ENCODE data around the gene DEFB131A. TPM values are rescaled to one million over a fixed set of nuclear protein-coding genes. Genes with fewer than 3 reads are reported as not detected.
A peak's percentile ranks its signal among the peaks of the same experiment; 100 is the strongest.
"Not testable (repeated sequence)": the region's sequence is repeated elsewhere in the genome, so short reads cannot be mapped to it uniquely, and the experiment has no call there.

DEFB131A gene, protein sequence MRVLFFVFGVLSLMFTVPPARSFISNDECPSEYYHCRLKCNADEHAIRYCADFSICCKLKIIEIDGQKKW
- total RNA-seq: not detected
- not detected for polyA plus RNA-seq
- long read RNA-seq, donor 1: 0 reads
- long read RNA-seq, donor 2: 0 reads
- long read RNA-seq, donor 3: 0 reads
- long read RNA-seq, donor 4: 0 reads

- whole genome bisulfite sequencing: 53% methylated on average over 3 of the region's 3 CpGs
- intact Hi-C loops (cut with DNase I); H3K27ac ChIP-seq (ENCODE audit: low read length): not testable (repeated sequence)
These were observed at the start of gene DEFB131A for GRCh38 chr4:9444114-9444513. Gene DEFB131A (plus strand): TSS chr4:9444414. CDS start chr4:9444534, 120 bp downstream.

DNA sequence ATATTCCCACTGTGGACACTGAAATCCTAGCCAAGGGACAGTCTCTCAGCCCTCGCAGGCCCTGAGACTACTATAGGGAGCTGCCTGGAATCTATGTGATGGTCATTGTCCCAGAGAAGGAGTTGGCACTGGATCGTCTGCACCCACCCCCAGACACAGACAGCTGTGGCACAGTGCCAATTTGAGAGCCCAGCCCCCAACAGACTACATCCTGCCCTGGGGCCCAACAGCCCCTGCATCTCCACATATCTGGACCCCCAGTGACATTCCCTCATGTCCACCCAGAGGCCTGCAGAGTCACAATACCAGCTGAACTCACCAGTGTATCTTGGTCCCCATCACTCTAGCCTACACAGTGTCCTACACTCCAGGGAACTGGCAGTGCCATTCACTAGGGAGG lies 38.4 kb upstream of the DEFB131A start:
- DNase-seq: peak in 2 of 3 donors; percentile 25 to 40
- H3K4me3 ChIP-seq (ENCODE audit: low read length); H3K27ac ChIP-seq (ENCODE audit: low read length); H3K27me3 ChIP-seq (ENCODE audit: control insufficient read depth, insufficient read depth); intact Hi-C loops (cut with DNase I); ATAC-seq; H3K4me1 ChIP-seq (ENCODE audit: control insufficient read depth, insufficient read depth, low read length); H3K9me3 ChIP-seq (ENCODE audit: control insufficient read depth, low read length): not testable (repeated sequence)
- WGBS: 56% methylated on average over 2 of the region's 2 CpGs

More at GRCh38 chr4:9444114-9444513, at the start of gene DEFB131A:
- not testable (repeated sequence) for ATAC-seq; H3K9me3 ChIP-seq (ENCODE audit: control insufficient read depth, low read length); H3K4me3 ChIP-seq (ENCODE audit: low read length); H3K27me3 ChIP-seq (ENCODE audit: control insufficient read depth, insufficient read depth); DNase-seq; H3K4me1 ChIP-seq (ENCODE audit: control insufficient read depth, insufficient read depth, low read length)

GRCh38 chr4:9406491-9406890 lies 37.7 kb upstream of the DEFB131A start:
- DNase-seq; intact Hi-C loops (cut with DNase I); H3K27ac ChIP-seq (ENCODE audit: low read length); H3K4me3 ChIP-seq (ENCODE audit: low read length); H3K27me3 ChIP-seq (ENCODE audit: control insufficient read depth, insufficient read depth); H3K9me3 ChIP-seq (ENCODE audit: control insufficient read depth, low read length); H3K4me1 ChIP-seq (ENCODE audit: control insufficient read depth, insufficient read depth, low read length); ATAC-seq: not testable (repeated sequence)
- 73% methylated on average over 3 of the region's 3 CpGs for WGBS

GRCh38 chr4:9409793-9410192 lies 34.4 kb upstream of the DEFB131A start:
- H3K4me3 ChIP-seq (ENCODE audit: low read length): no peak overlapping the region
- ATAC-seq (no peak), DNase-seq (no peak)
- no peak overlapping the region for H3K27ac ChIP-seq (ENCODE audit: low read length)
- intact Hi-C loops (cut with DNase I): no loop called here
- H3K9me3 ChIP-seq (ENCODE audit: control insufficient read depth, low read length): no peaks in the 10 kb centered on the region
- no peaks in the 10 kb centered on the region for H3K4me1 ChIP-seq (ENCODE audit: control insufficient read depth, insufficient read depth, low read length)
- 87% methylated on average over 13 of the region's 13 CpGs for WGBS
- no peaks in the 10 kb centered on the region for H3K27me3 ChIP-seq (ENCODE audit: control insufficient read depth, insufficient read depth)

DNA sequence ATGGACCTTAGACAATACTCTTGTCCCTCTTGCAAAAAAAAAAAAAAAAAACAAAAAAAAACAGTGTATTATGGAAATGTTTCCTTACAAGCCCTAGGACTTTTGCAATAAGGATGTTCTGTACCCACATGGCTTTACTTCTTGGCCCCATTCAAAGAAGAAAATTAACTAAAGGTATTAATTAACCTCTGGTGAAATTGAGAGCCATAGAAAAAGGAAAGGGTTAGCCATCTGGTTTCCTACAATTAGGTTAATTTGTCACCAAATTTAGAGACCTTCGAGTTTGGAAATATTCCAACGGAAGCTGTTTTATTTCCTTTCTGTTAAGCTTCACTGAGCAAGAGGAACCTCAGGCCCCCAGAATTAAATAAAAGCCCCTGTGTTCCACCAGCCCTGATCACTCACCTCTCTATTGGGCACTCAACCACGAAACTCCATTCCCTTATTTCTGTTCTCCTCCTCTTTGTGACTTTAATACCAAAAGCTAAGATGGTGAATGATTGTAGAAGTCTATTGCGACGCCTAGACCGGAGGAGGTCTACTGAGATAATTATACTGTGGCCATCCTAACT lies 22.2 kb upstream of the DEFB131A start:
- H3K27ac ChIP-seq (ENCODE audit: low read length); H3K4me1 ChIP-seq (ENCODE audit: control insufficient read depth, insufficient read depth, low read length); H3K9me3 ChIP-seq (ENCODE audit: control insufficient read depth, low read length); H3K4me3 ChIP-seq (ENCODE audit: low read length); intact Hi-C loops (cut with DNase I); H3K27me3 ChIP-seq (ENCODE audit: control insufficient read depth, insufficient read depth); ATAC-seq; DNase-seq: not testable (repeated sequence)
- WGBS: 66% methylated on average over 6 of the region's 6 CpGs

DNA sequence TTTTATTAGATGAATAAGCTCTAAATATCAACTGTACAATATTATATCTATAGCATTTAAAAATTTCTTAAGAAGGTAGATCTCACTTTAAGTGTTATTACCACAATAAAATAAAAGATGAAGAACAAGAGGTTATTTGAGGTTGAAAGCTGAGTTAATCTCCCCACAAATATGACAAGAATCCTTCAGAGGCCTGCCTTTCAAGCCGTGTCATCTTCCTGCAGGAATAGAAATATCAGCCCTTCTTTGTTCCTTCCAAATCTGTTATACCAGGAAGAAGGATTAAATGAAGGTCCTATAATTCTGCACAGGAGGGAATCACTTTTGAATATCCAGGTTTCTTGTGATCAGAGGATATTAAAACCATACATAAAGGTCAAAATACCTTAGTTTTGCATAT lies 18.3 kb upstream of the DEFB131A start:
- H3K27ac ChIP-seq (ENCODE audit: low read length); H3K4me1 ChIP-seq (ENCODE audit: control insufficient read depth, insufficient read depth, low read length); H3K9me3 ChIP-seq (ENCODE audit: control insufficient read depth, low read length); H3K4me3 ChIP-seq (ENCODE audit: low read length); ATAC-seq; intact Hi-C loops (cut with DNase I); H3K27me3 ChIP-seq (ENCODE audit: control insufficient read depth, insufficient read depth); DNase-seq: not testable (repeated sequence)
- WGBS: 31% methylated on average over 1 of the region's 1 CpG

GRCh38 chr4:9430061-9430460 lies 14.2 kb upstream of the DEFB131A start:
- WGBS: 62% methylated on average over 1 of the region's 1 CpG
- ATAC-seq; intact Hi-C loops (cut with DNase I); H3K9me3 ChIP-seq (ENCODE audit: control insufficient read depth, low read length); DNase-seq; H3K27me3 ChIP-seq (ENCODE audit: control insufficient read depth, insufficient read depth); H3K4me3 ChIP-seq (ENCODE audit: low read length); H3K27ac ChIP-seq (ENCODE audit: low read length); H3K4me1 ChIP-seq (ENCODE audit: control insufficient read depth, insufficient read depth, low read length): not testable (repeated sequence)

DNA sequence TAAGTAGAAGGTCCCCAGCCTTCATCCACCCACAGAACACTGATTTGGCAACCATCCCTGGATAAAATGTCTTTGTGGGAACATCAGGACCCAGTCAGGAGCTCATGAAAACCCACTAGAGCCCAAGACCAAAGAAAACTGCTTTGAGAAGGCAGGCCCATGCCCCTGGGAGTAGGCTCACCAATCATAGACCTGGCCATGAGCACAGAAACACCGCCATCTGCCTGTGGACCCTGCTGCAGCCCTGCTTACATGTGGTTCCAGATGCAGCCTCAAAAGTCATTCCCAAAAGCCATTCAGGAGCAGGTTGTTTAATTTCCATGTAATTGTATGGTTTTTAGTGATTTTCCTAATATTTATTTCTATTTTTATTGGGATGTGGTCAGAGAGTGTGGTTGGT lies 10.9 kb upstream of the DEFB131A start:
- H3K4me3 ChIP-seq (ENCODE audit: low read length); H3K4me1 ChIP-seq (ENCODE audit: control insufficient read depth, insufficient read depth, low read length); H3K27me3 ChIP-seq (ENCODE audit: control insufficient read depth, insufficient read depth); intact Hi-C loops (cut with DNase I); DNase-seq; ATAC-seq; H3K9me3 ChIP-seq (ENCODE audit: control insufficient read depth, low read length); H3K27ac ChIP-seq (ENCODE audit: low read length): not testable (repeated sequence)
- 62% methylated on average over 1 of the region's 1 CpG for WGBS

GRCh38 chr4:9436728-9437127 lies 7.5 kb upstream of the DEFB131A start:
- H3K27ac ChIP-seq (ENCODE audit: low read length); H3K27me3 ChIP-seq (ENCODE audit: control insufficient read depth, insufficient read depth); DNase-seq; H3K4me1 ChIP-seq (ENCODE audit: control insufficient read depth, insufficient read depth, low read length); ATAC-seq; intact Hi-C loops (cut with DNase I); H3K9me3 ChIP-seq (ENCODE audit: control insufficient read depth, low read length); H3K4me3 ChIP-seq (ENCODE audit: low read length): not testable (repeated sequence)

- H3K9me3 ChIP-seq (ENCODE audit: control insufficient read depth, low read length); ATAC-seq; H3K4me3 ChIP-seq (ENCODE audit: low read length); H3K27me3 ChIP-seq (ENCODE audit: control insufficient read depth, insufficient read depth); H3K4me1 ChIP-seq (ENCODE audit: control insufficient read depth, insufficient read depth, low read length); DNase-seq; H3K27ac ChIP-seq (ENCODE audit: low read length); intact Hi-C loops (cut with DNase I): not testable (repeated sequence)
- WGBS: 59% methylated on average over 4 of the region's 4 CpGs
These were observed 1.9 kb upstream of the DEFB131A start for GRCh38 chr4:9442355-9442754.

DNA sequence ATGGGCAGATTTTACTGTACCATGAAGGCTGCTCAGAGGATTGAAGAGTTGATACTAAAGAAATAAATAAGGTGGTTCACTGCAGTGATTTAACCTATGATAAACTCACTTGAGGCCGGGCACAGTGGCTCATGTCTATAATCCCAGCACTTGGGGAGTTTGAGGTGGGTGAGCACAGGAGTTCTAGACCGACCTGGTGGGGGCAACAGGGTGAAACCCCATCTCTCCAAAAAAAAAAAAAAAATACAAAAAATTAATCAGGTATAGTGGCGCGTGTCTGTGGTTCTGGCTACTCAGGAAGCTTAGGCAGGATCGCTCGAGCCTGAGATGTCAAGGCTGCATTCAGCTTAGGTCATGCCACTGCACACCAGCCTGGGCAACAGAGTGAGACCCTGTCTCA lies 467 bp downstream of the DEFB131A start:
- ATAC-seq; H3K27me3 ChIP-seq (ENCODE audit: control insufficient read depth, insufficient read depth); H3K27ac ChIP-seq (ENCODE audit: low read length); H3K4me1 ChIP-seq (ENCODE audit: control insufficient read depth, insufficient read depth, low read length); intact Hi-C loops (cut with DNase I); H3K4me3 ChIP-seq (ENCODE audit: low read length); H3K9me3 ChIP-seq (ENCODE audit: control insufficient read depth, low read length); DNase-seq: not testable (repeated sequence)
- 78% methylated on average over 6 of the region's 6 CpGs for WGBS

Data from right cardiac atrium (tissue), 5 donors.